Measurements from ENCODE around the gene POC1B.
"Not testable (repeated sequence)": the region's sequence is repeated elsewhere in the genome, so short reads cannot be mapped to it uniquely, and the experiment has no call there.

Gene POC1B

GRCh38 chr12:89459279-89459678, 66.6 kb downstream of the POC1B start:
- DNase-seq = not testable (repeated sequence)

- DNase-seq = no peak
Measured at GRCh38 chr12:89456565-89456964, 69.3 kb downstream of the POC1B start.

GRCh38 chr12:89454080-89454848, 71.6 kb downstream of the POC1B start:
- no peak for DNase-seq

GRCh38 chr12:89453121-89453978, 72.5 kb downstream of the POC1B start:
- no peak for DNase-seq

GRCh38 chr12:89451841-89452251, 74.0 kb downstream of the POC1B start:
- DNase-seq = no peak

GRCh38 chr12:89450907-89451306, 74.9 kb downstream of the POC1B start:
- DNase-seq = no peak

GRCh38 chr12:89448951-89449371, 76.9 kb downstream of the POC1B start:
- DNase-seq = no peak

GRCh38 chr12:89448526-89448925, 77.3 kb downstream of the POC1B start:
- DNase-seq = no peak

- DNase-seq = no peak
Measured at GRCh38 chr12:89439941-89440340, 85.9 kb downstream of the POC1B start.

GRCh38 chr12:89437231-89437630, 88.6 kb downstream of the POC1B start:
- DNase-seq = no peak

GRCh38 chr12:89436062-89436461, 89.8 kb downstream of the POC1B start:
- DNase-seq = no peak

- no peak for DNase-seq
Measured at GRCh38 chr12:89433634-89434033, 92.2 kb downstream of the POC1B start.

- no peak for DNase-seq
Measured at GRCh38 chr12:89432396-89432795, 93.5 kb downstream of the POC1B start.

- no peak for DNase-seq
Measured at GRCh38 chr12:89429528-89429927, 96.3 kb downstream of the POC1B start.

GRCh38 chr12:89427508-89428156, 98.2 kb downstream of the POC1B start:
- no peak for DNase-seq

GRCh38 chr12:89424846-89425245, 101.0 kb downstream of the POC1B start:
- no peak for DNase-seq

GRCh38 chr12:89424389-89424788, 101.5 kb downstream of the POC1B start:
- no peak for DNase-seq

GRCh38 chr12:89421092-89421835, 104.6 kb downstream of the POC1B start:
- no peak for DNase-seq

- no peak for DNase-seq
Measured at GRCh38 chr12:89418228-89418910, 107.5 kb downstream of the POC1B start.

- no peak for DNase-seq
Measured at GRCh38 chr12:89417246-89417977, 108.4 kb downstream of the POC1B start.

- no peak for DNase-seq
Measured at GRCh38 chr12:89416049-89416792, 109.6 kb downstream of the POC1B start.
